Measurements from ENCODE around the gene LAIR2.
"Not testable (repeated sequence)": the region's sequence is repeated elsewhere in the genome, so short reads cannot be mapped to it uniquely, and the experiment has no call there.

LAIR2 gene

DNA sequence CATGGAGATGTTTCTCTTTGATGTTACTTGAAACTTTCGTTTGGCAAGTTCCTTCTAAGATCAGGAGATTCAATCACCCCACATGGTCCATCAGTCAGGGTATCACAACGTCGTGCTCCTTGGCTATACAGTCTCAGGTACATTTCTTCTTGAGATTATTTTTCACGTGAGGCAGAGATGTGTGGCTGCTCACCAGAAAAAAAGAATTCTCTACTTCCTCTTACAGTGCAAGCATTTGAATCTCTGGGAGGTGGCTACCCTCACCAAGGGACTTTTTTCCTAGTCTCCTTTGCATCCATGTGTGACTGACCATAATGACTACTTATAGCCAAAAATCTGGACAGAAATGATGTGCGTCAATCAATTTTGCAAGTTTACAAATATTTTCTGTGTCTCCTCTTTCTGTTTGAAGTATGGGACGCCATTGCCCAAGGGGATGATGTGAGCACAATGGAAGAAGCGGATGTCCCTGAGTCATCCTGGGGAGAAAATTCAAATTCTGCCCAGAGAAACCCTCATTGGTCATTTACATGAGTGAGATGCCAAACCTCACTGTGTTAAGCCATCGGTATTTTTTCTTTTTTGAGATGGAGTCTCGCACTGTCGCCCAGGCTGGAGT is 8.6 kb upstream of the LAIR2 start:
- no peak for DNase-seq (ENCODE audit: low read depth, low spot score)

DNA sequence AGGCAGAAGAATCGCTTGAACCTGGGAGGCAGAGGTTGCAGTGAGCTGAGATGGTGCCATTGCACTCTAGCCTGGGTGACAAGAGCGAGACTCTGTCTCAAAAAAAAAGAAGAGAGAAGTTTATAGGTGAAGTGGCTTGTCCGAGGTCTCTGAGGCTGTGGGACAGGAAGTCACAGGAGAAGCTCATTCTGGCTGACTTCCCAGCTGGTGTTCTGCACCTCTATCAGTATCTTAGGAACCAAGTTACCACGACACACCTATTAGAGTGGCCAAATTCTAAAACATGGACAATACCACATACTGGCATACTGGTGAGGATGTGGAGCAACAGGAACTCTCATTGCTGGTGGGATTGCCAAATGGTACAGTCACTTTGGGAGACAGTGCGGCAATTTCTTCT is 7.3 kb upstream of the LAIR2 start:
- DNase-seq (ENCODE audit: low read depth, low spot score), result not testable (repeated sequence)

- DNase-seq (ENCODE audit: low read depth, low spot score), result not testable (repeated sequence)
Observed at GRCh38 chr19:54497747-54498450, 4.7 kb upstream of the LAIR2 start.

- DNase-seq (ENCODE audit: low read depth, low spot score), result not testable (repeated sequence)
Observed at GRCh38 chr19:54498451-54498772, 4.2 kb upstream of the LAIR2 start.

DNA sequence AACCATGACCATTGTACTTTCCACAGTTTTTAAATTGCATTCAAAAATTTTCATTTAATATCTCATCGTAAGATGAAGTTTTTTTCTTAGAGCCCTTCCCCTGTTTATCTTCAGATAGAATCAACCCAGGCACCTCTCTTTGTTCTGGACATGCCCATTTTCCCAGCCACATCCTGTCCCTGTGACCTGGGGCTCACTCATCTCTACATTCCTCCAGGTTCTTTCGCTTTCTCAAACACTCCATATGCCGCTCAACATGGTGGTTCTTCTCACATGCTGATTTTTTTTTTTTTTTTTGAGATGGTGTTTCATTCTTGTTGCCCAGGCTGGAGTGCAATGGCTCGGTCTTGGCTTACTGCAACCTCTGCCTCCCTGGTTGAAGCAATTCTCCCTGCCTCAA is 2.9 kb downstream of the LAIR2 start:
- DNase-seq (ENCODE audit: low read depth, low spot score), result not testable (repeated sequence)

DNA sequence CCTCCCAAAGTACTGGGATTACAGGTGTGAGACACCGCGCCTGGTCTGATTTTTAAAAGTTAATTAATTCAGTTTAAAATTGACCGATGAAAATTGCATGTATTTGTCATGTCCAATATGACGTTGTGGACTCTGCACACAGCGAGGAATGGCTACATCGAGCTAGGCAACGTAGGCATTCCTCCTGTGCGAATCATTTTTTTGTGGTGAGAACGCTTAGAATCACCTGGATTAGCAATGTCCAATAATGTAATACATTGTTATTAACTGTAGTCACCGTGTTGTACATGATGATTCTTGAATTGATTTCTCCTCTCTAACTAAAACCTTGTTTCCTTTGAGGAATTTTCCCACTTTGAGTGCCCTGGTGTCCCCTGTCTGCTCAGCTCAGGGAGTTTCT is 3.4 kb downstream of the LAIR2 start:
- no peak for DNase-seq (ENCODE audit: low read depth, low spot score)

- not testable (repeated sequence) for DNase-seq (ENCODE audit: low read depth, low spot score)
Observed at GRCh38 chr19:54507038-54507717, 4.5 kb downstream of the LAIR2 start.

GRCh38 chr19:54507824-54508223 is 5.2 kb downstream of the LAIR2 start:
- no peak for DNase-seq (ENCODE audit: low read depth, low spot score)

DNA sequence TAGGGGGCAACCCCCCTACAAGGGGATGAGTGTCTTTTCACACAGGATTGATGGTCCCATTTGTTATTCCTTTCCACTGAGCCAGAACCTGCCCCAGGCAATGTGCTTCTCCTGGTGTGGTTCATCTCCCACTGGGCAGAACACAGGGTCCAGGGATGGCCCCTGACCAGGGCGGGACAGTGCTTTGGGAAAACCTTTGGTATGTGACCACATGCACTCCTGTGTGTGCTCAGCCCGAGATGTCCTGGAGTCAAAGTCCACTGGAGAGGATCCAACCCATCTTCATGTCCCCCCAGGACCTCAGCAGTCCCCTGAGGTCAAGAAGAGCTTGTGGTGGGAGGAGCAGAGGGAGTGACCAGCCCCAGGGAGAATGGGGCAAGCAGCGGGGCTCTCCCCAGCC is 5.9 kb downstream of the LAIR2 start:
- not testable (repeated sequence) for DNase-seq (ENCODE audit: low read depth, low spot score)

- not testable (repeated sequence) for DNase-seq (ENCODE audit: low read depth, low spot score)
Observed at GRCh38 chr19:54509200-54509940, 6.7 kb downstream of the LAIR2 start.

DNA sequence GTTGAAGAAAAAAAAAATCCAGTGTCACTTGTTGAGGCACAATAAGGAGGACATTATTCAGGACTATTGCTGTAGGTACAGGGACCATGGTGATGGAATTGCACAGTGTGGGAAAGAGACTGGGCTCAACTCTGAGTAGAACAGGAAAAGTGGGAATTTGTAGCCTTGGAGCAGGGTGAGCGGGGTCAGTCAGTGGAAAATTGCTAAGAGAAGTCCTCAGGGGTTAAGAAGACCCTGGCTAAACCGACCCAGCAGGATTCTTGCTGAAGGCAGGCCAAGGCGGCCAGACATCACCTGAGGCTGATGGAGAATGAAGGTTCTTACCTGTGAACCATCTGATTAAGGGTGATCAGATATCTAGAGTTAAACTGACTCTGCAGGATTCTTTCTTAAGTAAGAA is 12.5 kb downstream of the LAIR2 start:
- DNase-seq (ENCODE audit: low read depth, low spot score), result no peak

DNA sequence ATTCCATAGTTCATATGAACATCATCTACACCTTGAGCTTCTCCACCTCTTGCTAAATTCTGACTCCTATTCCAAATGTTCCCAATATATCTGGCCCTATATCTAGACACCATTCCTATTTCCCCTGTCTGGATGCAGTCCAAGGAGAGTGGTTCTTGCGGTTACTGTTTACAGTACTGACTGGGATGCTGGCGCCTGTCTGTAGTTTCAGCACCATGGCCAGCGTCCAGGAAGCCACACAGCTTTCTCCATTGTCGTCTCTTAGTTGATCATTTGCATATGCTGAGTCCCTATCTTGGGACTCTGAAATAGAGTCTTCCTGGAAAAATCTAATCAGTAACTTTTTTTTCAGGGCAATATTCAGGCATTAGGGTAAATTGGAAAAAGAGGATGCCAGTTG is 14.9 kb downstream of the LAIR2 start:
- peak; percentile 78 for DNase-seq (ENCODE audit: low read depth, low spot score)

- DNase-seq (ENCODE audit: low read depth, low spot score), result no peak
Observed at GRCh38 chr19:54518844-54519243, 16.2 kb downstream of the LAIR2 start.

GRCh38 chr19:54521022-54521859 is 18.6 kb downstream of the LAIR2 start:
- no peak for DNase-seq (ENCODE audit: low read depth, low spot score)

- no peak for DNase-seq (ENCODE audit: low read depth, low spot score)
Observed at GRCh38 chr19:54521860-54522513, 19.4 kb downstream of the LAIR2 start.

DNA sequence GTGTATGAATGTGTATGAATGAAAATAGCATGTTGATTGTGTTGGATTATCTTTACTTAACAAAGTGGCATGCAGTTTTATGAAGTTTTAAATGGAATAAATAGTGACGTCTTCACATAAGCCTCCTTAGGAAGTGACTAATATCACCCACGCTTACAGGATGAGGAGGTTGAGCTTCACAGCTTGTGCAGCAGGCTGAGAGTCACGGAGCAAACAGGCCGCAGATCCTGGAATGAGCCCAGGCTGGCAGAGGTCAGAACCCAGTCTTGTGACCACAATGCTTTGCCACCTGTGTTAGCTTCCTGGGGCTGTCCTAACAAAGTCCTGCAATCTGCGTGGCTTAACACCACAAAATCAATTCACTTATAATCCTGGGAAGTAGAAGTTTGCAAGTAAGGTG is 20.8 kb downstream of the LAIR2 start:
- no peak for DNase-seq (ENCODE audit: low read depth, low spot score)

DNA sequence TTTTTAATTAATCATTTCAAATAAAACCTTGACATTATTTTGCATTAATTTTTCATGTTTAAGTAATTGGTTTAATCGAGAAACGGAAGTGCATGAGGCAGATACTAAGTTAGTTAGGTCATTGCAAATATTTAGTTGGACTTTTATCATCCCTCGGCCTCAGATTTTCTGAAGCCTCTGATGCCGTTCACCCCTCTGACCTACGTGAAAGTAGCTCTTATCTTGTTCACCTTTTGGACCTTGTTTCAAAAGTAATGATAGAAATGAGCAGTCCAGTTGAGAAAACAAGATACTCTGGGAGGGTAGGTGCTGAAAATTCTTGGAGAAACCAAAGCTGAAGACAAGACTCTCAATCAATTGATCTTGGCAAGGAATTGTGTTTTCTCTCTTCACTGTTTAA is 23.0 kb downstream of the LAIR2 start:
- DNase-seq (ENCODE audit: low read depth, low spot score), result no peak

DNA sequence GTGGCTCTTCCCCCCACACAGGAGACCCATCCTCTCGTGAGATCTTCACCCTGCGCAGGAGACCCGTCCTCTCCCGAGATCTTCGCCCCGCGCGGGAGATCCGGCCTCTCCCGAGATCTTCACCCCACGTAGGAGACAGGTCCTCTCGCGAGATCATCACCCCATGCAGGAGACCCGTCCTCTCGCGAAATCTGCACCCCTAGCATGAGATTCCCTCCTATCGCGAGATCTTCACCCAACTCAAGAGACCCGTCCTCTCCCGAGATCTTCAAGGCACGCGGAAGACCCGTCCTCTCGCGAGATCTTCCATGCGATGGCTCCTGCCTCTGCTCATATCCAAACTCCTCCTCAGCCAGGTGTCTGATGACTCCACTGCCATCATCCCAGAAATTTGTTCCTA is 24.3 kb downstream of the LAIR2 start:
- DNase-seq (ENCODE audit: low read depth, low spot score), result no peak

DNA sequence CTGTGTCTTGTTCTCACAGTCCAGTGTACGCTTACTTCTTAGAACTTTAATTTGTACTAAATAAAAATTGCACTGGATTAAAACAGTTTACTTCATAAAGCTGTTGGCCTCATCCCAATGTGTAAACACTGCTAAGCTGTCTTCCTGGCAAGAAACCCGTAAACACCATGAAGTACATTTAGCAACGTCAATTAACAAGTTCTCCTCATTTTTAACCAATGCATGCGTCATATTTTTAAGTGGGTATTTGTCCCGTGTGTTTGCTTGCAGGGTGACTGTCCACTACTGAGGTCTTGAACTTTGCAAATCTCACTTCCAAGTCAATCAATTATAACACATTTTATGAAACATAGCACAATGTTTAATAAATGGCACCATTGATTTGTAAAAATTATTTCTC is 28.2 kb downstream of the LAIR2 start:
- no peak for DNase-seq (ENCODE audit: low read depth, low spot score)

- no peak for DNase-seq (ENCODE audit: low read depth, low spot score)
Observed at GRCh38 chr19:54532528-54532927, 29.9 kb downstream of the LAIR2 start.

DNA sequence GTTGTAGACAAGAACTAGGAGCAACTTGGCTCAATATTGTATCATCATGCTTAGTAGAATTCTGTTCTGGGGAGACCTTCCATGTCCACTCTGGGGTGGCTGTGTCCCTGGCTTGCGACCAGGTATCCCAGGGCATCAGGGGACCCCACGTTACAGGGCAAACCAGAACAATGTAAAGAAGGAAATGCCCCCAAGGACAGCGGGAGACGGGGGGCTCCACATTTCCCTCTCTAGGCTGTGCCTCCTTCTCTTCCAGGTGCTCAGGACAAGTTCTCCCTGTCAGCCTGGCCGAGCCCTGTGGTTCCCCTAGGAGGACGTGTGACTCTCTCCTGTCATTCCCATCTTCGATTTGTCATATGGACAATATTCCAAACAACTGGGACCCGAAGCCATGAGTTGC is 30.8 kb downstream of the LAIR2 start:
- no peak for DNase-seq (ENCODE audit: low read depth, low spot score)

Data from astrocyte of the hippocampus (primary cell).